Measurements from ENCODE around the gene VEZF1.
A peak's percentile ranks its signal among the peaks of the same experiment; 100 is the strongest.
"Not testable (repeated sequence)": the region's sequence is repeated elsewhere in the genome, so short reads cannot be mapped to it uniquely, and the experiment has no call there.

VEZF1 gene

GRCh38 chr17:57974053-57974824 is 13.8 kb downstream of the VEZF1 start:
- not testable (repeated sequence) for DNase-seq (ENCODE audit: low spot score)

GRCh38 chr17:57972151-57972550 is 15.9 kb downstream of the VEZF1 start:
- no peak for DNase-seq (ENCODE audit: low spot score)

- no peak for DNase-seq (ENCODE audit: low spot score)
Observed at GRCh38 chr17:57971572-57971971, 16.5 kb downstream of the VEZF1 start.

- DNase-seq (ENCODE audit: low spot score): no peak
Observed at GRCh38 chr17:57970710-57971109, 17.3 kb downstream of the VEZF1 start.

- no peak for DNase-seq (ENCODE audit: low spot score)
Observed at GRCh38 chr17:57968456-57968855, 19.6 kb downstream of the VEZF1 start.

- DNase-seq (ENCODE audit: low spot score): no peak
Observed at GRCh38 chr17:57966875-57967274, 21.2 kb downstream of the VEZF1 start.

GRCh38 chr17:57966246-57966645 is 21.8 kb downstream of the VEZF1 start:
- no peak for DNase-seq (ENCODE audit: low spot score)

- no peak for DNase-seq (ENCODE audit: low spot score)
Observed at GRCh38 chr17:57965521-57966160, 22.4 kb downstream of the VEZF1 start.

GRCh38 chr17:57963149-57963511 is 24.9 kb downstream of the VEZF1 start:
- DNase-seq (ENCODE audit: low spot score): no peak

GRCh38 chr17:57962279-57963148 is 25.5 kb downstream of the VEZF1 start:
- DNase-seq (ENCODE audit: low spot score): no peak

- no peak for DNase-seq (ENCODE audit: low spot score)
Observed at GRCh38 chr17:57959929-57960328, 28.1 kb downstream of the VEZF1 start.

GRCh38 chr17:57958391-57958790 is 29.7 kb downstream of the VEZF1 start:
- not testable (repeated sequence) for DNase-seq (ENCODE audit: low spot score)

- DNase-seq (ENCODE audit: low spot score): peak; percentile 29
Observed at GRCh38 chr17:57957886-57958285, 30.2 kb downstream of the VEZF1 start.

- peak; percentile 22 for DNase-seq (ENCODE audit: low spot score)
Observed at GRCh38 chr17:57957120-57957850, 30.8 kb downstream of the VEZF1 start.

- peak; percentile 50 for DNase-seq (ENCODE audit: low spot score)
Observed at GRCh38 chr17:57956291-57957119, 31.5 kb downstream of the VEZF1 start.

GRCh38 chr17:57955183-57955931 is 32.7 kb downstream of the VEZF1 start, which contains the start of gene CUEDC1:
TSS of gene CUEDC1 (minus strand) at chr17:57955412. CDS start at chr17:57885564, 69,848 bp downstream.
- peak; percentile 40 for DNase-seq (ENCODE audit: low spot score)

- peak; percentile 63 for DNase-seq (ENCODE audit: low spot score)
Observed at GRCh38 chr17:57954397-57955182, 33.5 kb downstream of the VEZF1 start.

GRCh38 chr17:57953705-57954396 is 34.2 kb downstream of the VEZF1 start:
- no peak for DNase-seq (ENCODE audit: low spot score)

- peak; percentile 28 for DNase-seq (ENCODE audit: low spot score)
Observed at GRCh38 chr17:57953219-57953618, 34.8 kb downstream of the VEZF1 start.

Measured in cerebellar cortex (tissue), 1 donor.